Measurements from ENCODE around the gene ZNF197. TPM values are rescaled to one million over a fixed set of nuclear protein-coding genes. Genes with fewer than 3 reads are reported as not detected.
A peak's percentile ranks its signal among the peaks of the same experiment; 100 is the strongest.

ZNF197 gene
- total and polyA plus RNA-seq, 2 of the 13 experiments (the other 11 are each of a cell fraction or from before 2014, with no cell fraction given), result 1.8 to 6.8 TPM

GRCh38 chr3:44624749-44625480 is at the start of gene ZNF197 (continued):
- TF ChIP-seq HMGXB4 (CRISPR knock-in tag; IDR thresholded peaks at IDR 0.05; ENCODE audit: borderline replicate concordance in 1 of 2, low read depth in 1 of 2) (peak in 1 of 2 experiments; percentile 56; a peak in 2 of 4 replicates), NFIC (IDR thresholded peaks at IDR 0.05; ENCODE audit: low read length) (no peak), ZSCAN29 (CRISPR knock-in tag; conservative IDR thresholded peaks at IDR 0.05) (no peak), YY1 (IDR thresholded peaks at IDR 0.05; ENCODE audit: insufficient read depth, insufficient replicate concordance, low read depth, low read length) (peak; percentile 86), ZNF513 (CRISPR knock-in tag; conservative IDR thresholded peaks at IDR 0.05) (no peak), ZNF225 (CRISPR knock-in tag; IDR thresholded peaks at IDR 0.05) (no peak), ZNF704 (CRISPR knock-in tag; IDR thresholded peaks at IDR 0.05; ENCODE audit: borderline replicate concordance) (no peak), RBFOX2 (IDR thresholded peaks at IDR 0.05; ENCODE audit: low read depth, low read length) (peak; percentile 69), DBP (CRISPR knock-in tag; IDR thresholded peaks at IDR 0.05; ENCODE audit: not compliant biosample characterization) (no peak), ZSCAN25 (CRISPR knock-in tag; IDR thresholded peaks at IDR 0.05) (no peak), REST (IDR thresholded peaks at IDR 0.05; ENCODE audit: borderline replicate concordance in 1 of 2, low read depth in 1 of 2, low read length in 2 of 2) (peak in 1 of 2 experiments; percentile 43; a peak in 1 of 4 replicates), SMAD3 (CRISPR knock-in tag; IDR thresholded peaks at IDR 0.05) (no peak), MEIS2 (CRISPR knock-in tag; IDR thresholded peaks at IDR 0.05) (no peak), CREB1 (IDR thresholded peaks at IDR 0.05) (no peak), CREB1 (CRISPR knock-in tag; IDR thresholded peaks at IDR 0.05) (peak; percentile 36; the same call in 1 of the 2 replicates), ZNF274 (CRISPR knock-in tag; IDR thresholded peaks at IDR 0.05) (peak; percentile 40; the same call in 1 of the 2 replicates), ZNF383 (CRISPR knock-in tag; IDR thresholded peaks at IDR 0.05; ENCODE audit: borderline replicate concordance) (no peak), DR1 (CRISPR knock-in tag; IDR thresholded peaks at IDR 0.05) (no peak), ZNF510 (CRISPR knock-in tag; IDR thresholded peaks at IDR 0.05; ENCODE audit: low read depth) (no peak), ZBTB7A (CRISPR knock-in tag; IDR thresholded peaks at IDR 0.05) (no peak)
